ENCODE data around the gene ENPP7.

The ENPP7 gene

GRCh38 chr17:79704691-79705090, 26.1 kb upstream of the ENPP7 start:
- DNase-seq: no peak

GRCh38 chr17:79705674-79706073, 25.1 kb upstream of the ENPP7 start:
- no peak for DNase-seq

- no peak for DNase-seq
Observed at GRCh38 chr17:79706931-79707850, 23.6 kb upstream of the ENPP7 start.

GRCh38 chr17:79707931-79708891, 22.5 kb upstream of the ENPP7 start:
- DNase-seq: no peak

GRCh38 chr17:79711715-79712305, 18.9 kb upstream of the ENPP7 start:
- DNase-seq: no peak

GRCh38 chr17:79713391-79713790, 17.4 kb upstream of the ENPP7 start:
- no peak for DNase-seq

GRCh38 chr17:79714176-79715097, 16.3 kb upstream of the ENPP7 start:
- DNase-seq: no peak

- no peak for DNase-seq
Observed at GRCh38 chr17:79715098-79715942, 15.4 kb upstream of the ENPP7 start.

GRCh38 chr17:79715943-79716797, 14.6 kb upstream of the ENPP7 start:
- DNase-seq: no peak

- DNase-seq: no peak
Observed at GRCh38 chr17:79720705-79721292, 9.9 kb upstream of the ENPP7 start.

- no peak for DNase-seq
Observed at GRCh38 chr17:79721993-79722671, 8.6 kb upstream of the ENPP7 start.

- DNase-seq: no peak
Observed at GRCh38 chr17:79722787-79723186, 8.0 kb upstream of the ENPP7 start.

GRCh38 chr17:79728169-79728907, 2.4 kb upstream of the ENPP7 start:
- DNase-seq: no peak

GRCh38 chr17:79728908-79729471, 1.8 kb upstream of the ENPP7 start:
- no peak for DNase-seq

- DNase-seq: no peak
Observed at GRCh38 chr17:79729761-79730160, 982 bp upstream of the ENPP7 start.

- no peak for DNase-seq
Observed at GRCh38 chr17:79730437-79730768, 340 bp upstream of the ENPP7 start.

- DNase-seq: no peak
Observed at GRCh38 chr17:79732254-79732653, 1.5 kb downstream of the ENPP7 start.
